GM13977 (cell line): ENCODE data around the gene GTF3C1.

Experiments
- DNase-seq: peaks from one replicate; pipeline ENCODE4 v3.0.0; 2012; ENCODE audit warnings: low spot score
- CTCF ChIP-seq: IDR thresholded peaks from 2 replicates; pipeline ENCODE4 v1.5.1; 2012; ENCODE audit warnings: mild to moderate bottlenecking, control low read depth; ENCODE audit not compliant: insufficient read depth; ENCODE audit errors: extremely low read depth, missing control alignments
- in situ Hi-C: fragments of 300-500 bp; cut with MboI; formaldehyde crosslinking; loops from one replicate; pipeline ENCODE4 v1.12.0; 2022; ENCODE audit warnings: low sequenced_read_pairs, low pct_unique_long_range_greater_than_20kb, mixed read lengths, inconsistent platforms; ENCODE audit not compliant: unreplicated experiment

GTF3C1 gene

GRCh38 chr16:27472091-27473020 lies 77.4 kb downstream of the GTF3C1 start:
- DNase-seq: no peak
- in situ Hi-C loops: loop anchor here (25.0 kb wide), 1 partner anchor 1635 kb away; no protein-coding TSS in a partner anchor
- no peak for TF ChIP-seq CTCF

DNA sequence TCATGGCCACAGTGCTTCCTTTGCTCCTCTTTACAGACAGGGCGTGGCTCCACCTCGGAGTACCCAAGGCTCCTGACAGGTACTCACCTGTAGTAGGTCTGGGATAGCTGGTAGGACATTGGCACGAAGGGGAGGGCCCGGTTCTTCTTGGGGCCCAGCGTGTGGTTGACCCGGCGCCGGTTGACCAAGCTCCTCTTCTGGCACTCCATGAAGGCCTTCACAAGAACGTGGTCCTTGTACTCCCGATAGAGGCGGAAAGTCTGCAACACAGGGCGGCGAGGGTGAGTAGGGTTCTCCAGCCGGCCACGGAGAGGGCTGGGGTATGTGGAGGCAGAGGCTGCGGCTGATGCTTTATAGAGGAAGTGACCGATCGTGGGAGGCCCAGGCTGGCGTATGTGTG lies 78.1 kb downstream of the GTF3C1 start:
- DNase-seq: no peak
- in situ Hi-C loops: loop anchor here (25.0 kb wide), 1 partner anchor 1634 kb away; no protein-coding TSS in a partner anchor
- TF ChIP-seq CTCF: no peak

GRCh38 chr16:27470567-27471431 lies 78.9 kb downstream of the GTF3C1 start:
- DNase-seq: no peak
- in situ Hi-C loops: loop anchor here (25.0 kb wide), 1 partner anchor 1633 kb away; no protein-coding TSS in a partner anchor
- TF ChIP-seq CTCF: no peak

DNA sequence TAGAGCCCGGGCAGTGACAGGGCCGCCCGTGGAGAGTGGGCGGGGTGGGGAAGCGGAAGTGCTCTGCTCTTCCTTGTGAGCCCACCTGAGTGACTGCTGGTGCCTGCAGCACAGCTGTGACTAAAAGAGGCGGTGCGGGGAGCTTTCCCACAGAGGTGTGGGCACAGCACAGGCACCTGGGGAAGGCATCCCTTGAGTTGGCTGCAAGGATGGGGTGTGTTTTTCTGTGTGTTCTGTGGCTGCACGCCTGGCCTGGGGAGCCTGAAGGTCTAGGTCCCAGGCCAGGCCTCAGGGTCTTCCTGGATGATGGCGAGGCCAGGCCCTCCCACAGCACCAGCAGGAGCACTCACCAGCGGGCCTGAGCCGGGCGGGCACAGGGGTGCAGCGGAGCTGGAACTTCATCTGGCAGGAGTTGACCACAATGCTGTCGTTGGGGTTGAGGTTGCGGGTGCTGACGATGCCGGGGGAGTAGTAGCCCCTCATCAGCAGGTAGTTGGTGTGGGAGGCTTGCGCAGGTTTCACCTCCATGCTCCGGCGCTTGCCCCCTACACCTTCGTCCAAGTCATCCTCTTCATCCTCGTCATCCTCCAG lies 80.7 kb downstream of the GTF3C1 start:
- TF ChIP-seq CTCF: no peak
- DNase-seq: no peak
- in situ Hi-C loops: loop anchor here (25.0 kb wide), 1 partner anchor 1632 kb away; no protein-coding TSS in a partner anchor

DNA sequence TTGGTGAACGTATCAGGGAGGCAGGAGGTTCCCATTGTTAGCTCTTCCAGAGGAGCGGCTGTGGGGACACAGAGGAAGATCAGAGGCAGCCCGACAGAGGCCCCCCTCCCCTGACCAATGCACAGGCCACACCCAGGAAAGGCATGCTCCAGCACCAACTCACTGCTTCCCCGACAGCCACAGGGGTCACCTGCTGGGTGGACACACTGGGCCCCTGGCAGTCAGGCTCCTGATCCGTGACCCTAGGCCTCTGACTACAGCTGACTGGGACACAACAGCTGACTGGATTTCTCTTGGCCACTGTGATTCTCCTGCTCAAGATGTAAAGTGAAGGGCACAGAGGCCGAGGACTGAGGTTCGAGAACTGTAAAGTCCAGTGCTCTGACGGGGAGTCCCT lies 84.2 kb downstream of the GTF3C1 start:
- no peak for TF ChIP-seq CTCF
- in situ Hi-C loops: loop anchor here (25.0 kb wide), 1 partner anchor 1628 kb away; no protein-coding TSS in a partner anchor
- DNase-seq: no peak
